Ovary (tissue), 9 donors: ENCODE data around the gene NMT1. TPM values are rescaled to one million over a fixed set of nuclear protein-coding genes. Genes with fewer than 3 reads are reported as not detected.
A peak's percentile ranks its signal among the peaks of the same experiment; 100 is the strongest.

Source experiments
- DNase-seq, 5 donors: peaks; one replicate each; pipeline ENCODE4 v3.0.0-alpha.2; 2019 to 2020
- H3K27ac ChIP-seq, 2 donors: fragments of 200-600 bp; one replicate each; pipeline versions ENCODE4 v1.5.1 to v1.8.0; 2019 to 2022
- H3K27me3 ChIP-seq: fragments of 200-600 bp; one replicate; pipeline ENCODE4 v1.8.0; 2022
- H3K36me3 ChIP-seq: fragments of 200-600 bp; sonication (generic); one replicate; pipeline ENCODE4 v1.5.1; 2019
- H3K4me1 ChIP-seq: one replicate; pipeline ENCODE4 v1.8.1; 2013; ENCODE audit warnings: mild to moderate bottlenecking, moderate library complexity; ENCODE audit not compliant: insufficient read depth
- H3K4me3 ChIP-seq: fragments of 200-600 bp; sonication (generic); one replicate; pipeline ENCODE4 v1.5.1; 2017
- H3K9me3 ChIP-seq, 2 donors: fragments of 200-600 bp in 1 of 2; sonication (generic) in 1 of 2; one replicate each; pipeline versions ENCODE4 v1.5.1 to v1.8.1; 2013 to 2019; ENCODE audit warnings: mild to moderate bottlenecking in 1 of 2, moderate library complexity in 1 of 2
- EP300 ChIP-seq: sonication (generic); formaldehyde crosslinking; IDR thresholded peaks from one replicate; pipeline ENCODE4 v1.6.1; 2017; ENCODE audit warnings: antibody characterized with exemption
- POLR2A ChIP-seq: fragments of 450-650 bp; IDR thresholded peaks from one replicate; pipeline ENCODE4 v1.6.1; 2017; ENCODE audit warnings: antibody characterized with exemption, mild to moderate bottlenecking, moderate library complexity
- WGBS, 3 donors: extraction: QIAGEN DNeasy Blood & Tissue Kit in 1 of 3; methylation state at CpG; one replicate each; pipeline versions ENCODE4 v1.1.5 to v1.1.7; 2013 to 2017; 5-methylcytosine and 5-hydroxymethylcytosine counted together
- intact Hi-C, 4 donors: fragments of 100-400 bp; cut with DNase I; formaldehyde crosslinking; loops; one replicate each; pipeline versions ENCODE4 v1.11.0 to v1.15.1; 2022 to 2023
- polyA plus RNA-seq, 2 donors: library from polyadenylated mRNA; stranded (reverse); fragments of 200-250 nt in 1 of 2; fragments of 350-450 nt in 1 of 2; fragmentation: Illumina TruSeq in 1 of 2; extraction: RNeasy Lipid Tissue Mini Kit (QIAGEN cat#74804) in 1 of 2; gene quantifications; one replicate each; pipeline ENCODE4 v1.2.3, GENCODE V29; 2013 to 2014
- total RNA-seq, 7 donors: library from RNA; depleted of rRNA in 2 of 7; stranded (reverse); fragments of >200 nt in 2 of 7; fragmentation: NEBNext Ultra II Directional in 3 of 7; extraction: Animal tissue kit (Norgen Biotek cat#: 25700) in 3 of 7; gene quantifications; one replicate each; pipeline versions ENCODE4 v1.1.0 to v1.2.4, GENCODE V29; 2016 to 2023
- TF ChIP-seq, protein P1 (sequence below), 3 donors: fragments of 450-650 bp in 2 of 3; fragments of 200-600 bp in 1 of 3; IDR thresholded peaks; one replicate each; pipeline versions ENCODE4 v1.5.1 to v1.8.0; 2016 to 2022; ENCODE audit warnings: antibody characterized with exemption in 3 of 3, mild to moderate bottlenecking in 1 of 3
- donor health status: DM: no; HTN: no; CAD: no; lungs with moderate emphysema.
- donor health status: DM: no; HTN: no; CAD: no.
- donor health status: Bipolar disorder and iron deficiency.
- donor health status: DM: yes; HTN: yes; CAD: no.
- donor health status: DM: no; HTN: no; CAD: no.
- donor health status: DM: yes; HTN: yes; CAD: no.

Gene NMT1
- total and polyA plus RNA-seq, 9 donors, result 23.0 to 91.4 (median 76.2) TPM

DNA sequence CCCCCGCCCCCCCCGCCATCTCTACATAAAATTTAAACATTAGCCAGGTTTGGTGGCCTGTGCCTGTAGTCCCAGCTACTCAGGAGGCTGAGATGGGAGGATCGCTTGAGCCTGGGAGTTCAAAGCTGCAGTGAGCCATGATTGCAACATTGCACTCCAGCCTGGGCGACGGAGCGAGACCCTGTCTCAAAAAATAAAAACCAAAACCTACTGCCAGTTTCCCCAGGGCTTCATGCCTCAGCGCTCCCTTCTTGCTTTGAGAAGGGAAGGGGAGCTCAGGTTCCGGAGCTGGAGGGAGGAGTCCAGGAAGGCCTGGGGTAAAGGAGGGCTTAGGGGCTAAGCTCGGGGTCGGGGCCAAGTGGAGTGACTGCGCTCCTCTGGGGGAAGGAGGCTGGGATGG is 50.7 kb downstream of the NMT1 start:
- 89 to 94% (median 93%) methylated on average over 11 of the region's 11 CpGs for WGBS, 3 donors
- intact Hi-C loops, result loop anchor here in 1 of 4 donors (10.0 kb wide), 1 partner anchor 197 kb away; the partner anchor contains the start of gene GFAP
- Histone ChIP-seq H3K4me3 (no peak overlapping the region), H3K27me3 (no peaks in the 10 kb centered on the region), H3K27ac (peak overlapping the region; percentile 8 to 71), H3K9me3 (no peaks in the 10 kb centered on the region), H3K36me3 (no peaks in the 10 kb centered on the region), H3K4me1 (peaks cover 9% of the 10 kb centered on the region)
- TF ChIP-seq EP300 (no peak), POLR2A (no peak)
- TF ChIP-seq, protein P1, sequence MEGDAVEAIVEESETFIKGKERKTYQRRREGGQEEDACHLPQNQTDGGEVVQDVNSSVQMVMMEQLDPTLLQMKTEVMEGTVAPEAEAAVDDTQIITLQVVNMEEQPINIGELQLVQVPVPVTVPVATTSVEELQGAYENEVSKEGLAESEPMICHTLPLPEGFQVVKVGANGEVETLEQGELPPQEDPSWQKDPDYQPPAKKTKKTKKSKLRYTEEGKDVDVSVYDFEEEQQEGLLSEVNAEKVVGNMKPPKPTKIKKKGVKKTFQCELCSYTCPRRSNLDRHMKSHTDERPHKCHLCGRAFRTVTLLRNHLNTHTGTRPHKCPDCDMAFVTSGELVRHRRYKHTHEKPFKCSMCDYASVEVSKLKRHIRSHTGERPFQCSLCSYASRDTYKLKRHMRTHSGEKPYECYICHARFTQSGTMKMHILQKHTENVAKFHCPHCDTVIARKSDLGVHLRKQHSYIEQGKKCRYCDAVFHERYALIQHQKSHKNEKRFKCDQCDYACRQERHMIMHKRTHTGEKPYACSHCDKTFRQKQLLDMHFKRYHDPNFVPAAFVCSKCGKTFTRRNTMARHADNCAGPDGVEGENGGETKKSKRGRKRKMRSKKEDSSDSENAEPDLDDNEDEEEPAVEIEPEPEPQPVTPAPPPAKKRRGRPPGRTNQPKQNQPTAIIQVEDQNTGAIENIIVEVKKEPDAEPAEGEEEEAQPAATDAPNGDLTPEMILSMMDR (IDR thresholded peaks at IDR 0.05), result no peak
- no peak for DNase-seq

DNA sequence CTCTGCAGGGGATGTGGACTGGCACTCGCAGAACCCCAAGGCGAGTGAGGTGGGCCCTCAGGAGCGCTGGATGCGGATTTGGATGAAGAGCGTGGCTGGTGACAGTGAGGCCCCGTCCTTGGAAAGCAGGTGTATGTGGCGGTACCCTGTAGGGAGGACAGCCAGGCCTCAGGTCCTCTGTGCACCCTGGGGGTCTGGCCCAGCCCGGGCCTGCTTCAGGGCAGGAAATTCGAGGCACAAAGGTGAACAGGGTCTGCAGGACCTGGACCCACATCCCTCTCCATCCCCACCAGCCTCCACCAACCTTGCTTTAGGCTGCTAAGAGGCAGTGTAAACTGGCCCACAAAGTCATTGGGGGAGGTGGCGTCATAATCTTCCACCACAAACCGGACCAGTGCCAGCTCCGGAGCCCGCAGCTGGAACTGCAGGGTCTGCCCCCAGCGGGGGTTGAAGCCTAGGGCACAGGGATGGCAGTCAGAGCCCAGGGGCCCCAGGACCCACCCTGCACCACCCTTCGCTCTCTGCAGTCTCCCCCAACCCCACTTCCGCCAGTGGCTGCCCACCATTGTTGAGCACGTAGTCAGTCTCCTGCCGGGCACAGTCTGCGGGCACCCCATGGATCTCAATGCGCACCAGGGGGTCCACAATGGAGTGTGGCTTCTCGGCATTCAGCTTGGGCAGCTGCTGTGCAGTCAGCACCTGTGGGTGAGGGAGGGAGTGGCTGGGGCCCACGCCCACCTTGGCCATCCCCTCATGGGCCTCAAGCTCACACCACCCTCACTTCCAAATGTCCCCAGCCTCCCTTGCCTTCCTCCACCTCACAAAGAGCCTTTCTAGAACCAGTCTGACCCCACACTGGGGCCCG is 51.7 kb downstream of the NMT1 start:
- TF ChIP-seq, protein P1 (IDR thresholded peaks at IDR 0.05), result no peak
- Histone ChIP-seq H3K4me1 (peaks cover 9% of the 10 kb centered on the region), H3K36me3 (no peaks in the 10 kb centered on the region)

DNA sequence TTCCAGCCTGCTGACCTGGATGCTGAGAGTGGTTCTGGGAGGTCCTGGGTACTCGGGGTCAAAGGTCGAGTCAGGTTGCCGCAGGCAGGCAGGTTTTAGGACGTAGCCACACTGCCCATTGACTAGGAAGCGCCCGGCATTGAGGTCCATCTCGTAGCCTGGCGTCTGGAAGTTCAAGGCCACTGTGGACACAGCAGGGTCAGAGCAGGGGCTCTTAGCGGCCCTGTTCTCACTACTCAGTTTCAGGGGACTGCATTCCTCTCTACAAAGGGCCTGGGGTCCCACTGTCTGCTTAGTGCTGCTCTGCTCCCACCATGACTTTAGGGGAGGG is 52.3 kb downstream of the NMT1 start:
- no peak overlapping the region for H3K4me3 ChIP-seq
- peaks cover 9% of the 10 kb centered on the region for H3K4me1 ChIP-seq
- peak in 1 of 5 donors; percentile 32 for DNase-seq
- 64 to 85% methylated on average over 7 to 9 of the region's 9 CpGs; no CpG with 5 or more reads in 1 of the 3 donors for WGBS, 3 donors
- H3K36me3 ChIP-seq, result no peaks in the 10 kb centered on the region
- intact Hi-C loops, result loop anchor here in 1 of 4 donors (10.0 kb wide), 1 partner anchor 199 kb away; the partner anchor contains the start of gene GFAP
- TF ChIP-seq, protein P1 (IDR thresholded peaks at IDR 0.05), result no peak
- TF ChIP-seq EP300 (no peak), POLR2A (no peak)
- no peaks in the 10 kb centered on the region for H3K27me3 ChIP-seq
- H3K27ac ChIP-seq, result peak overlapping the region in 1 of 2 donors; percentile 52
- H3K9me3 ChIP-seq, result no peaks in the 10 kb centered on the region

More for the DNA sequence above, 51.7 kb downstream of the NMT1 start:
- intact Hi-C loops, result loop anchor here in 1 of 4 donors (10.0 kb wide), 1 partner anchor 198 kb away; the partner anchor contains the start of gene GFAP
- Histone ChIP-seq H3K9me3 (no peaks in the 10 kb centered on the region), H3K4me3 (no peak overlapping the region), H3K27ac (peak overlapping the region in 1 of 2 donors; percentile 71), H3K27me3 (no peaks in the 10 kb centered on the region)
- no peak for DNase-seq
- WGBS, 3 donors, result 92 to 95% (median 94%) methylated on average over 23 of the region's 23 CpGs

DNA sequence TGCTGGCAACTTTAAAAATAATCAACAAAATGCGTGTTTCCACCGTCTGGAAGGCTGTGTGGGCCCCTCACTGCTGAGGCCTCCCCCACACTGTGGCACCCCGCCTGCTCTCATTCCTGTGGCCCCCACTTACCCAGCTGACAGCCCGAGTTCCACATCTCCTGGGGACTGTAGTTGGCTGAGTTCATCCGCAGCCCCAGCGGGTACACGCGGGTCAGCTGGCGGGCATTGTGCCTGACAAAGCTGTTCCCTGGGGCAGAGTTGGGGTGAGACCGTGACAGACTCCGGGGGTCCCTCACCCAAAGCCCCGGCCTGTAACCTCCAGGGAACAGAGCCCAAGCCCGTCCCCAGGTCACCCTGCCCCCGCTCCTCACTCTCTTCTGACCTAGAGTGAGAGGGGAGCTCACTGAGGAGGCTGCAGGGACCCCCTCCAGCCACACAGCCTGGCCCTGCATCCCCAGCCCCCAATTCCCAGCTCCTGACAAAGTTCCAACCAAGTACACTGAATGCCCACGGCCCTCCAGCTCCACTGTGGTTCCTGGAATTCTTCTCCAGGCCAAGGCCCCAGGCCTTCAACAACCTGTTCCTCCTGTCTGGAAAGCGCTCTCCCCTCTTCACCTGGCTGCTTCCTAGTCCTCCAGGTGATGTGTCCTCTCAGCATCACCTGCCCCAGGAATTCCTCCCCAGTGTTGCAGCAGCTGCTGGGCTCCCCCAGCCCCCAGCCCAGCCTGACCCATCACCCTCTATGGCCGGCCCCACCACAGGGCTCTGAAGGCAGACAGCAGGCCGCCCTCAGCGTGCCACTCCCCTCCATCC is 53.2 kb downstream of the NMT1 start:
- 76 to 81% (median 77%) methylated on average over 19 of the region's 19 CpGs for WGBS, 3 donors
- H3K36me3 ChIP-seq, result no peaks in the 10 kb centered on the region

More for the DNA sequence above, 53.2 kb downstream of the NMT1 start:
- TF ChIP-seq POLR2A, result no peak
- no peak for TF ChIP-seq EP300
- TF ChIP-seq, protein P1 (IDR thresholded peaks at IDR 0.05), result no peak
- Histone ChIP-seq H3K27me3 (no peaks in the 10 kb centered on the region), H3K9me3 (no peaks in the 10 kb centered on the region), H3K4me1 (peaks cover 9% of the 10 kb centered on the region), H3K4me3 (no peak overlapping the region), H3K27ac (peak overlapping the region in 1 of 2 donors; percentile 52)
- DNase-seq, result no peak
- intact Hi-C loops, result loop anchor here in 1 of 4 donors (10.0 kb wide), 1 partner anchor 200 kb away; the partner anchor contains the start of gene GFAP
